ENCODE results near the gene LILRB2.

- TF ChIP-seq, protein P1, sequence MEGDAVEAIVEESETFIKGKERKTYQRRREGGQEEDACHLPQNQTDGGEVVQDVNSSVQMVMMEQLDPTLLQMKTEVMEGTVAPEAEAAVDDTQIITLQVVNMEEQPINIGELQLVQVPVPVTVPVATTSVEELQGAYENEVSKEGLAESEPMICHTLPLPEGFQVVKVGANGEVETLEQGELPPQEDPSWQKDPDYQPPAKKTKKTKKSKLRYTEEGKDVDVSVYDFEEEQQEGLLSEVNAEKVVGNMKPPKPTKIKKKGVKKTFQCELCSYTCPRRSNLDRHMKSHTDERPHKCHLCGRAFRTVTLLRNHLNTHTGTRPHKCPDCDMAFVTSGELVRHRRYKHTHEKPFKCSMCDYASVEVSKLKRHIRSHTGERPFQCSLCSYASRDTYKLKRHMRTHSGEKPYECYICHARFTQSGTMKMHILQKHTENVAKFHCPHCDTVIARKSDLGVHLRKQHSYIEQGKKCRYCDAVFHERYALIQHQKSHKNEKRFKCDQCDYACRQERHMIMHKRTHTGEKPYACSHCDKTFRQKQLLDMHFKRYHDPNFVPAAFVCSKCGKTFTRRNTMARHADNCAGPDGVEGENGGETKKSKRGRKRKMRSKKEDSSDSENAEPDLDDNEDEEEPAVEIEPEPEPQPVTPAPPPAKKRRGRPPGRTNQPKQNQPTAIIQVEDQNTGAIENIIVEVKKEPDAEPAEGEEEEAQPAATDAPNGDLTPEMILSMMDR (IDR thresholded peaks at IDR 0.05), result no peak
- no peak for TF ChIP-seq EZH2 (IDR thresholded peaks at IDR 0.05; ENCODE audit: borderline replicate concordance, insufficient read depth, low read depth, low read length, poor library complexity, severe bottlenecking)
Measured at GRCh38 chr19:54229146-54229545, 51.8 kb downstream of the LILRB2 start.
